Measurements from ENCODE around the gene NFIB. TPM values are rescaled to one million over a fixed set of nuclear protein-coding genes. Genes with fewer than 3 reads are reported as not detected.

NFIB gene
- total RNA-seq, 1 experiment from 2014 or later = 3.6 TPM

DNA sequence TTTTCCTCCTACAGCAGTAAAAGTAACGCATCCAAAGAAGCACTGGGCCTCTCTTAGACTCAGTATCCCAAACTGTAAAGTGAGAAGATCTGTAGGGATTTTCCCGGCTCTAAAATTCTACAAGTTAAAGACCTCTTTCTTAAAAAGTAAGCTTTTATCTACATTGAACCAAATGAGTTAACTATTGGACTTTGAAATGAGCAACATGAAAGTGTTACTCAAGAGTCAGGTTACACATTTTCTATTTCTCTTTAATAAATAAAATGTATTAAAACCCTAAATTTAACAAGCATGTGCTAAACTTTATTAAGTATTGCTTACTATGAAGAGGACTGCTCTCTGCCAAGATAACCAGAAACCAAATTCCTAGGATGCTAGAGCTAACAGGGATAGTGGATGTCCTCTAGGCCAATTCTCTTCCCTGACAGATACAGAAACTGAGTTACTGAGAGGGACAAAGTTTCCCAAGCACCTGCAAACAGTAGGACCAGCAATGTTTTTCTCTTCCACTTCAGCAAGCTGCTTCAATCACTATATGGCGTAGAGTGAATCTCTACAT, 21.7 kb downstream of the NFIB start:
- no peaks in the 10 kb centered on the region for H3K9me3 ChIP-seq (ENCODE audit: low read length)
- DNase-seq = no peak
- H3K4me3 ChIP-seq (ENCODE audit: low read length) = no peak overlapping the region

DNA sequence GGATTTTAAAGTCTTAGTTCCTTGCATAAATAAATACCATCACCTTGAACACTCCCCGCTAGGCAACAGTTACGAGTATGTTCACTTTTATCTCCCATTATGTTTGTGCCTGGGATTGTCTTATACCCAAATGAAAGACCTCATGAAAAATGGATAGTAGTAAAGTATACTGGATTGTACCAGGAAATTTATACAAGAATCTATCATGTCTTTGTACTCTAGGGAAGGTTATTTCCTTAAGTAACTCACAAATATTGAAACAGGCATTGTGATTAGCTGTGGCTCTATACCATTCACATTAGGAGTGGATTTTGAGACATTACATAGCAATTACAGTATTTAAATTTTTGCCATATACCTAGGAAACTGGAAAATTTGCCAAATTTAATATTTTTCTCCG, 24.0 kb downstream of the NFIB start:
- H2AFZ ChIP-seq (ENCODE audit: low read length) = no peak overlapping the region
- H3K4me2 ChIP-seq (ENCODE audit: low read depth, low read length, poor library complexity, severe bottlenecking) = no peak overlapping the region
- no peaks in the 10 kb centered on the region for H3K27me3 ChIP-seq (ENCODE audit: low read length)
- no peaks in the 10 kb centered on the region for H4K20me1 ChIP-seq (ENCODE audit: insufficient read depth, low read depth, low read length)
- no peak overlapping the region for H3K9ac ChIP-seq (ENCODE audit: low read length)
- no peaks in the 10 kb centered on the region for H3K79me2 ChIP-seq (ENCODE audit: low read length)
- no peaks in the 10 kb centered on the region for H3K4me1 ChIP-seq (ENCODE audit: low read length)
- H3K27ac ChIP-seq (ENCODE audit: low read length) = no peak overlapping the region
- H3K36me3 ChIP-seq (ENCODE audit: insufficient read depth, low read length) = no peaks in the 10 kb centered on the region
- DNase-seq = no peak
- no peaks in the 10 kb centered on the region for H3K9me3 ChIP-seq (ENCODE audit: low read length)
- H3K4me3 ChIP-seq (ENCODE audit: low read length) = no peak overlapping the region
- no peaks in the 10 kb centered on the region for H3K9me2 ChIP-seq (replicated peaks; ENCODE audit: insufficient read depth, low read length)

More for the DNA sequence above, 21.7 kb downstream of the NFIB start:
- H4K20me1 ChIP-seq (ENCODE audit: insufficient read depth, low read depth, low read length) = no peaks in the 10 kb centered on the region
- H2AFZ ChIP-seq (ENCODE audit: low read length) = no peak overlapping the region
- no peaks in the 10 kb centered on the region for H3K27me3 ChIP-seq (ENCODE audit: low read length)
- H3K27ac ChIP-seq (ENCODE audit: low read length) = no peak overlapping the region
- H3K36me3 ChIP-seq (ENCODE audit: insufficient read depth, low read length) = no peaks in the 10 kb centered on the region
- no peaks in the 10 kb centered on the region for H3K9me2 ChIP-seq (replicated peaks; ENCODE audit: insufficient read depth, low read length)
- no peaks in the 10 kb centered on the region for H3K4me1 ChIP-seq (ENCODE audit: low read length)
- H3K4me2 ChIP-seq (ENCODE audit: low read depth, low read length, poor library complexity, severe bottlenecking) = no peak overlapping the region
- no peak overlapping the region for H3K9ac ChIP-seq (ENCODE audit: low read length)
- H3K79me2 ChIP-seq (ENCODE audit: low read length) = no peaks in the 10 kb centered on the region

DNA sequence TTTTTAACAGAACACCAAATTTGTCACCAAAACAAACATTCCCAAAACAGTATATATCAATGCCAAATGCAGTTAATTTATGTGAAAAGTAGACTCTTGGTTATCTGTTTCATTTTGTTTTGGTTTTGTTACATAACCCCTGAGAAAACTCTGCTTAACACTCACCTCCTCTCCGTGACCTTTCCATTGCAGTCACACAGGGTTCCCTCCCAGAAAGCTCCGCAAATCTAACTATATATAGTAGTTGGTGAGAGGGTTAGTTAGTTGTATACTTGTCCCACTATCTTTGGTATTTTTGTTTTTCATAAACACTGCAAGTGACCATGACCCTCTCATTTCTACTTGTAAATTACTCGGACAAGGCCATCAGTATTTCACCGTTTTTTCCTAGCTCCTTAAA, 25.5 kb downstream of the NFIB start:
- H3K36me3 ChIP-seq (ENCODE audit: insufficient read depth, low read length) = no peaks in the 10 kb centered on the region
- H3K4me3 ChIP-seq (ENCODE audit: low read length) = no peak overlapping the region
- H3K4me1 ChIP-seq (ENCODE audit: low read length) = no peaks in the 10 kb centered on the region
- no peaks in the 10 kb centered on the region for H3K9me3 ChIP-seq (ENCODE audit: low read length)
- no peak overlapping the region for H3K27ac ChIP-seq (ENCODE audit: low read length)
- H3K4me2 ChIP-seq (ENCODE audit: low read depth, low read length, poor library complexity, severe bottlenecking) = no peak overlapping the region
- H4K20me1 ChIP-seq (ENCODE audit: insufficient read depth, low read depth, low read length) = no peaks in the 10 kb centered on the region
- H3K27me3 ChIP-seq (ENCODE audit: low read length) = no peaks in the 10 kb centered on the region
- H3K9ac ChIP-seq (ENCODE audit: low read length) = no peak overlapping the region
- H2AFZ ChIP-seq (ENCODE audit: low read length) = no peak overlapping the region
- no peaks in the 10 kb centered on the region for H3K79me2 ChIP-seq (ENCODE audit: low read length)
- DNase-seq = no peak
- H3K9me2 ChIP-seq (replicated peaks; ENCODE audit: insufficient read depth, low read length) = no peaks in the 10 kb centered on the region

DNA sequence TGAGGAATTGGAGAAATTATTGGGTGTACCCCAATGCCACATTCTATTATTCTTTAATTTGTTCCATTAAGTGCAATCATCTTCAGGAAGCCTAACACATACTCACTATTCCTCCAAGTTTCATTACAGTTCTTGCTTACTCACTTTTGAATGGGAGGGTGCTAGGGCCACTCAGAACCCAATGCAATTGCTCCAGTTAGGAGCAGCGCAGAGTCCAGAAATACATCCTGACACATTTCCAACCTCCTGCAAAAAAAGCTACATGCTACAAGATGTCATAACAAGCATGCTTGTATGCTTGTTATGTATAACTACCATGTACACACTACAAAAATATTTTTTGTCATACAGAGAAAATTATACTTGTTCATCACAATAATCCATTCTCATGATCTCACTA, 27.8 kb downstream of the NFIB start:
- Histone ChIP-seq H3K4me1 (ENCODE audit: low read length) (peaks cover 4% of the 10 kb centered on the region), H3K36me3 (ENCODE audit: insufficient read depth, low read length) (no peaks in the 10 kb centered on the region), H2AFZ (ENCODE audit: low read length) (no peak overlapping the region), H3K9me3 (ENCODE audit: low read length) (no peaks in the 10 kb centered on the region), H4K20me1 (ENCODE audit: insufficient read depth, low read depth, low read length) (no peaks in the 10 kb centered on the region), H3K27ac (ENCODE audit: low read length) (no peak overlapping the region), H3K4me2 (ENCODE audit: low read depth, low read length, poor library complexity, severe bottlenecking) (no peak overlapping the region), H3K9me2 (replicated peaks; ENCODE audit: insufficient read depth, low read length) (no peaks in the 10 kb centered on the region), H3K79me2 (ENCODE audit: low read length) (no peaks in the 10 kb centered on the region), H3K9ac (ENCODE audit: low read length) (no peak overlapping the region), H3K27me3 (ENCODE audit: low read length) (no peaks in the 10 kb centered on the region), H3K4me3 (ENCODE audit: low read length) (no peak overlapping the region)
- no peak for DNase-seq

DNA sequence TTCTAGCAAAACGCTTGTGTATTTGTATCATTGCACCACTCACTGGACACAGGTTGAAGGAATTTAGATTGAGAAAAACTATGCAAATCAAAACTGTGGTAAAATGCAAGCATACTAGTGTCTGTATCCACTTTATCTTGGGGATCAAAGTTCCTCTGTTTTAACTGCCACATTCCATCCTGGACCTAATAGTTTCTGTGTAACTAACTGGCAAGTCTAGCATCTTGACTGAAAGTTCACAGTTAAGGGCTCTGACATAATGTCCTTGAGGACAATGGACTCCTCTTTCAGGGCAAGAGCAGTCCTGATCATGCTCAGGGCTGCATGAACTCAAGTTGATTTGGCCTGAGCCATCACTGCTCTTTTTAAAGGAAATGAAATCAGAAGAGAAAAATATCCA, 30.7 kb downstream of the NFIB start:
- H3K4me2 ChIP-seq (ENCODE audit: low read depth, low read length, poor library complexity, severe bottlenecking) = no peak overlapping the region
- no peaks in the 10 kb centered on the region for H3K9me3 ChIP-seq (ENCODE audit: low read length)
- H3K9me2 ChIP-seq (replicated peaks; ENCODE audit: insufficient read depth, low read length) = no peaks in the 10 kb centered on the region
- no peaks in the 10 kb centered on the region for H3K79me2 ChIP-seq (ENCODE audit: low read length)
- peaks cover 4% of the 10 kb centered on the region for H3K4me1 ChIP-seq (ENCODE audit: low read length)
- no peak overlapping the region for H2AFZ ChIP-seq (ENCODE audit: low read length)
- H3K36me3 ChIP-seq (ENCODE audit: insufficient read depth, low read length) = no peaks in the 10 kb centered on the region
- H3K4me3 ChIP-seq (ENCODE audit: low read length) = no peak overlapping the region
- H3K9ac ChIP-seq (ENCODE audit: low read length) = no peak overlapping the region
- H3K27me3 ChIP-seq (ENCODE audit: low read length) = no peaks in the 10 kb centered on the region
- DNase-seq = no peak
- H4K20me1 ChIP-seq (ENCODE audit: insufficient read depth, low read depth, low read length) = no peaks in the 10 kb centered on the region
- no peak overlapping the region for H3K27ac ChIP-seq (ENCODE audit: low read length)

DNA sequence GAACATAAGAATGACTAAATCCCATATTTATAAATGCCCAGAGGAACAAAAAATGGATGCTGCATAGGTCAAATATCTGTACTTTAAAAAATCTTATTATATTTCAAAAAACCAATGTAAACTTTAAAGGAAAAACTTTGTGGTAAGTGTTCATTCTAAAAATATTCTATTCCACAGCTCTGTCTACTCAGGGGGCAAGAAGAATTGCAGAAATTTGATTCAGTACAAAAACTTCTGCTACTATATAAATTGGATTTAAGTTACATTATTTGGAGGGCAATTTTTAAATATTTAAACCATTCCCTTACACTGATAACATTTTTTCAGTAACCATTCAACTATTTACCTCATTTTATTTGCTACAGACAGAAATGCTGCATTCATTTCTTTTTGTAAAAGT, 32.1 kb downstream of the NFIB start:
- no peak for DNase-seq
- H3K36me3 ChIP-seq (ENCODE audit: insufficient read depth, low read length) = no peaks in the 10 kb centered on the region
- H3K4me2 ChIP-seq (ENCODE audit: low read depth, low read length, poor library complexity, severe bottlenecking) = no peak overlapping the region
- no peak overlapping the region for H3K27ac ChIP-seq (ENCODE audit: low read length)
- no peak overlapping the region for H3K4me3 ChIP-seq (ENCODE audit: low read length)
- no peaks in the 10 kb centered on the region for H3K27me3 ChIP-seq (ENCODE audit: low read length)
- H2AFZ ChIP-seq (ENCODE audit: low read length) = no peak overlapping the region
- H4K20me1 ChIP-seq (ENCODE audit: insufficient read depth, low read depth, low read length) = no peaks in the 10 kb centered on the region
- no peaks in the 10 kb centered on the region for H3K9me2 ChIP-seq (replicated peaks; ENCODE audit: insufficient read depth, low read length)
- H3K4me1 ChIP-seq (ENCODE audit: low read length) = peaks cover 4% of the 10 kb centered on the region
- H3K9me3 ChIP-seq (ENCODE audit: low read length) = no peaks in the 10 kb centered on the region
- H3K9ac ChIP-seq (ENCODE audit: low read length) = no peak overlapping the region
- H3K79me2 ChIP-seq (ENCODE audit: low read length) = no peaks in the 10 kb centered on the region

DNA sequence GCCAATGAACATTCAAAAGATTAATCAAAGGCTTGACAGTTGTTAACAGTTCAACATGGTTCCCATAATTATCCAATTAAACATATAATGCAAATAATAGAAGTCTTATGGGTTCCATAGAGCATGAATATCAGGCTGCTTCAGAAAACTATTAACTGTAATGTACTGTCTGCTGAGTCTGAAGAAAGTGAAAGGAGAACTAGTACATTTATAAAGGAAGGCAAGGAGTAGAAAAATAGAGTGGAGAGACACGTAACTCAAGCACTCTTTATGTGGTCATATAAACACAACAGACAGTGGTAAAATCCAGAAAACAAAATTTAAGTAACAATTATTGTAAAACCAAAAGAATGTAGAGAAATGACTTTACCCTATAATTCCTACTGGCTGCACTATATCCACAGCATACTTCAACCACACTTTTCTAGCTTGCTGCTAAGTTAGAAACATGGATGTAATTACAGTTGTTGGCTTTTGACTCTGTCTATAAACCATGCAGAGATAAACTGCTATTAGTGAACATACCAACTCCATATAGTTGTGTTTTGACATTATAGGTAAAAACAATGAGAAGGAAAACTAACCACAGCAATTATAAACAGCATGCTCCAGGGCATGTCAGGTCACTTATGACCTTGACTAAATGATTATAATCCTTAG, 32.7 kb downstream of the NFIB start:
- Histone ChIP-seq H3K9me2 (replicated peaks; ENCODE audit: insufficient read depth, low read length) (no peaks in the 10 kb centered on the region), H3K36me3 (ENCODE audit: insufficient read depth, low read length) (no peaks in the 10 kb centered on the region), H3K9me3 (ENCODE audit: low read length) (no peaks in the 10 kb centered on the region), H4K20me1 (ENCODE audit: insufficient read depth, low read depth, low read length) (no peaks in the 10 kb centered on the region), H3K4me2 (ENCODE audit: low read depth, low read length, poor library complexity, severe bottlenecking) (no peak overlapping the region), H3K9ac (ENCODE audit: low read length) (no peak overlapping the region), H2AFZ (ENCODE audit: low read length) (no peak overlapping the region), H3K4me3 (ENCODE audit: low read length) (no peak overlapping the region), H3K4me1 (ENCODE audit: low read length) (peaks cover 4% of the 10 kb centered on the region), H3K27me3 (ENCODE audit: low read length) (no peaks in the 10 kb centered on the region), H3K27ac (ENCODE audit: low read length) (no peak overlapping the region), H3K79me2 (ENCODE audit: low read length) (no peaks in the 10 kb centered on the region)
- no peak for DNase-seq

DNA sequence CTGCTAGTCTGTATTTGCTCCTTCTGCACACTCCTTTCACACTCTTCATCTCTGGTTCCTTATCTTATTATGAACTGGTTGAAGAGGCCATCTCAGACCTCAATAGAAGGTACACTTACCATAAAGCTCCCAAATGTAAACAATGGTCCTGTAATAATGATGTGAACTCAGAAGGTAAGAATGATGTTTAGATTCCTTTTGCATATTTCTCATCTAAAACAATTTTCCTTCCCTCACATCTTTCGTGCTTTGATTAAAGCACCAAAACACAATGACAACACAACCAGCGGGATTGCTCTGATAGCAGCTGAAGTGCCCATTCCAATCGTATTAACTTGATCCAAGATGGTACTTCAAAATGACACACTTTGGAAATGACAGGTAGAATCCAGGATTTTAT, 34.3 kb downstream of the NFIB start:
- Histone ChIP-seq H2AFZ (ENCODE audit: low read length) (no peak overlapping the region), H3K9me3 (ENCODE audit: low read length) (no peaks in the 10 kb centered on the region), H3K4me1 (ENCODE audit: low read length) (peaks cover 4% of the 10 kb centered on the region), H3K4me2 (ENCODE audit: low read depth, low read length, poor library complexity, severe bottlenecking) (no peak overlapping the region), H3K9me2 (replicated peaks; ENCODE audit: insufficient read depth, low read length) (no peaks in the 10 kb centered on the region), H3K36me3 (ENCODE audit: insufficient read depth, low read length) (no peaks in the 10 kb centered on the region), H4K20me1 (ENCODE audit: insufficient read depth, low read depth, low read length) (no peaks in the 10 kb centered on the region), H3K27ac (ENCODE audit: low read length) (no peak overlapping the region), H3K79me2 (ENCODE audit: low read length) (no peaks in the 10 kb centered on the region), H3K27me3 (ENCODE audit: low read length) (no peaks in the 10 kb centered on the region), H3K9ac (ENCODE audit: low read length) (no peak overlapping the region), H3K4me3 (ENCODE audit: low read length) (no peak overlapping the region)
- DNase-seq = no peak
